ENCODE data around the gene SUSD4.

Gene SUSD4

GRCh38 chr1:223330466-223330865 is 33.5 kb downstream of the SUSD4 start:
- DNase-seq: no peak
- TF ChIP-seq GATA1 (IDR thresholded peaks at IDR 0.05; ENCODE audit: low read depth, low read length): no peak
- no peak for TF ChIP-seq POLR2A (IDR thresholded peaks at IDR 0.05; ENCODE audit: low read length)

- DNase-seq: no peak
- TF ChIP-seq POLR2A (IDR thresholded peaks at IDR 0.05; ENCODE audit: low read length): no peak
Observed at GRCh38 chr1:223329664-223330415, 34.1 kb downstream of the SUSD4 start.

- DNase-seq: no peak
- TF ChIP-seq GATA1 (IDR thresholded peaks at IDR 0.05; ENCODE audit: low read depth, low read length) (no peak), POLR2A (IDR thresholded peaks at IDR 0.05; ENCODE audit: low read length) (no peak)
Observed at GRCh38 chr1:223329252-223329651, 34.7 kb downstream of the SUSD4 start.

GRCh38 chr1:223328566-223328965 is 35.4 kb downstream of the SUSD4 start:
- DNase-seq: no peak
- TF ChIP-seq GATA1 (IDR thresholded peaks at IDR 0.05; ENCODE audit: low read depth, low read length) (no peak), POLR2A (IDR thresholded peaks at IDR 0.05; ENCODE audit: low read length) (no peak)

- no peak for DNase-seq
- TF ChIP-seq GATA1 (IDR thresholded peaks at IDR 0.05; ENCODE audit: low read depth, low read length): no peak
- no peak for TF ChIP-seq POLR2A (IDR thresholded peaks at IDR 0.05; ENCODE audit: low read length)
Observed at GRCh38 chr1:223326776-223327175, 37.2 kb downstream of the SUSD4 start.

GRCh38 chr1:223323491-223324484 is 40.2 kb downstream of the SUSD4 start:
- DNase-seq: no peak
- TF ChIP-seq GATA1 (IDR thresholded peaks at IDR 0.05; ENCODE audit: low read depth, low read length): no peak
- no peak for TF ChIP-seq POLR2A (IDR thresholded peaks at IDR 0.05; ENCODE audit: low read length)

- DNase-seq: no peak
- TF ChIP-seq GATA1 (IDR thresholded peaks at IDR 0.05; ENCODE audit: low read depth, low read length) (no peak), POLR2A (IDR thresholded peaks at IDR 0.05; ENCODE audit: low read length) (no peak)
Observed at GRCh38 chr1:223322868-223323267, 41.1 kb downstream of the SUSD4 start.

GRCh38 chr1:223320959-223321358 is 43.0 kb downstream of the SUSD4 start:
- no peak for TF ChIP-seq GATA1 (IDR thresholded peaks at IDR 0.05; ENCODE audit: low read depth, low read length)
- no peak for TF ChIP-seq POLR2A (IDR thresholded peaks at IDR 0.05; ENCODE audit: low read length)
- no peak for DNase-seq

GRCh38 chr1:223319905-223320580 is 43.9 kb downstream of the SUSD4 start:
- TF ChIP-seq POLR2A (IDR thresholded peaks at IDR 0.05; ENCODE audit: low read length) (no peak), GATA1 (IDR thresholded peaks at IDR 0.05; ENCODE audit: low read depth, low read length) (no peak)
- DNase-seq: no peak

- no peak for TF ChIP-seq GATA1 (IDR thresholded peaks at IDR 0.05; ENCODE audit: low read depth, low read length)
- no peak for TF ChIP-seq POLR2A (IDR thresholded peaks at IDR 0.05; ENCODE audit: low read length)
- DNase-seq: no peak
Observed at GRCh38 chr1:223319398-223319797, 44.6 kb downstream of the SUSD4 start.

- TF ChIP-seq GATA1 (IDR thresholded peaks at IDR 0.05; ENCODE audit: low read depth, low read length) (no peak), POLR2A (IDR thresholded peaks at IDR 0.05; ENCODE audit: low read length) (no peak)
- DNase-seq: no peak
Observed at GRCh38 chr1:223316082-223316481, 47.9 kb downstream of the SUSD4 start.

- TF ChIP-seq POLR2A (IDR thresholded peaks at IDR 0.05; ENCODE audit: low read length): no peak
- DNase-seq: no peak
Observed at GRCh38 chr1:223315665-223316064, 48.3 kb downstream of the SUSD4 start.

GRCh38 chr1:223313415-223313754 is 50.6 kb downstream of the SUSD4 start:
- DNase-seq: no peak
- TF ChIP-seq POLR2A (IDR thresholded peaks at IDR 0.05; ENCODE audit: low read length) (no peak), GATA1 (IDR thresholded peaks at IDR 0.05; ENCODE audit: low read depth, low read length) (no peak)

Data from erythroblast (primary cell).